Hepatocyte (in vitro differentiated cells): ENCODE measurements around the gene RAPGEF4. TPM values are rescaled to one million over a fixed set of nuclear protein-coding genes. Genes with fewer than 3 reads are reported as not detected.

Source experiments
- DNase-seq: peaks from one replicate; pipeline ENCODE4 v3.0.0-alpha.2; 2016; ENCODE audit warnings: low spot score
- H2AFZ ChIP-seq: fragments of 200-600 bp; sonication (generic); 2 replicates; pipeline ENCODE4 v1.6.0; 2016; ENCODE audit warnings: antibody characterized with exemption, mild to moderate bottlenecking
- H3K27ac ChIP-seq: fragments of 200-600 bp; sonication (generic); 2 replicates; pipeline ENCODE4 v1.5.1; 2016; ENCODE audit warnings: mild to moderate bottlenecking
- H3K27me3 ChIP-seq: fragments of 200-600 bp; sonication (generic); 2 replicates; pipeline ENCODE4 v1.6.1; 2016
- H3K36me3 ChIP-seq: fragments of 200-600 bp; sonication (generic); replicated peaks from 2 replicates; pipeline ENCODE4 v1.5.1; 2016; ENCODE audit warnings: low read depth; ENCODE audit not compliant: insufficient read depth
- H3K4me1 ChIP-seq: fragments of 200-600 bp; sonication (generic); 2 replicates; pipeline ENCODE4 v1.5.1; 2016; ENCODE audit warnings: mild to moderate bottlenecking, moderate library complexity; ENCODE audit not compliant: insufficient read depth
- H3K4me2 ChIP-seq: fragments of 200-600 bp; sonication (generic); 2 replicates; pipeline ENCODE4 v1.6.0; 2016
- H3K4me3 ChIP-seq: fragments of 200-600 bp; sonication (generic); 2 replicates; pipeline ENCODE4 v1.5.1; 2016; ENCODE audit warnings: mild to moderate bottlenecking
- H3K79me2 ChIP-seq: fragments of 200-600 bp; sonication (generic); 2 replicates; pipeline ENCODE4 v1.6.0; 2017; ENCODE audit warnings: mild to moderate bottlenecking
- H3K9me2 ChIP-seq: fragments of 200-600 bp; sonication (generic); replicated peaks from 2 replicates; pipeline ENCODE4 v1.6.0; 2017; ENCODE audit warnings: mild to moderate bottlenecking; ENCODE audit not compliant: insufficient read depth
- H3K9me3 ChIP-seq: fragments of 200-600 bp; sonication (generic); 2 replicates; pipeline ENCODE4 v1.5.1; 2016; ENCODE audit warnings: low read depth, mild to moderate bottlenecking
- H4K20me1 ChIP-seq: fragments of 200-600 bp; sonication (generic); 2 replicates; pipeline ENCODE4 v1.6.0; 2016; ENCODE audit warnings: mild to moderate bottlenecking; ENCODE audit not compliant: insufficient read depth, poor library complexity, severe bottlenecking
- EZH2 ChIP-seq: fragments of 200-600 bp; sonication (generic); IDR thresholded peaks from 2 replicates; pipeline ENCODE4 v1.6.1; 2016; ENCODE audit warnings: antibody characterized with exemption, mild to moderate bottlenecking, borderline replicate concordance
- EZH2phosphoT487 ChIP-seq: fragments of 200-600 bp; sonication (generic); IDR thresholded peaks from one replicate; pipeline ENCODE4 v1.6.1; 2018; ENCODE audit warnings: antibody characterized with exemption, mild to moderate bottlenecking, low read depth, moderate library complexity; ENCODE audit not compliant: unreplicated experiment, severe bottlenecking
- WGBS: methylation state at CpG from one replicate; pipeline ENCODE4 v1.1.6; 2016; ENCODE audit warnings: low lambda C conversion rate; ENCODE audit errors: missing lambda C conversion rate; 5-methylcytosine and 5-hydroxymethylcytosine counted together
- polyA plus RNA-seq: library from polyadenylated mRNA; unstranded; fragments of >200 nt; fragmentation: Nextera tagmentation; extraction: Ambion mirVana; gene quantifications from 2 replicates; pipeline ENCODE4 v1.2.1, GENCODE V29; 2016
- total RNA-seq: library from RNA; depleted of rRNA; stranded (reverse); fragments of >200 nt; gene quantifications from 2 replicates; pipeline ENCODE4 v1.2.3, GENCODE V29; 2014
- TF ChIP-seq, protein P1 (sequence below): fragments of 200-600 bp; sonication (generic); IDR thresholded peaks from 2 replicates; pipeline ENCODE4 v1.5.1; 2016; ENCODE audit warnings: antibody characterized with exemption, mild to moderate bottlenecking; ENCODE audit not compliant: poor library complexity

The RAPGEF4 gene
- total and polyA plus RNA-seq, 2 experiments from 2014 or later, result 1.9 to 2.0 TPM

DNA sequence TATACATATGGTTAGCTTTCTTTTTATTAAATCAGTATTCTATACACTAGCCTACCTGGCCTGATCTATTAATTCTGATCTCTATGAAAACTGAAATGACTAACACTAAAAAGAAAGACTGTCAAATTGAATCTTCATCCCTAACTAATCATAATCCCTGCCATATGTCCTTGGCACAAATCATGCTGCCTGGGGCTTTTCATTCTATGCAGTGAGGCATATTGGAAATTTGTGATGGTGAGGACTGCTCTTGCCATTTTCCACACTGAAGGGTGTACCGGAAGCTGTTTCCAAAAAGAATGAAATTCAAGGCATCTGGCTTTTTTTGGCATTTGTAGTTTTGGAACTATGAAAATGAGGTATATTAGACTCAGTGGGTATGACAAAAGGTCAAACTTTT, 39.7 kb downstream of the RAPGEF4 start:
- no peak overlapping the region for H3K4me3 ChIP-seq
- 100% methylated on average over 1 of the region's 1 CpG for WGBS
- no peaks in the 10 kb centered on the region for H3K9me2 ChIP-seq
- no peak overlapping the region for H3K4me2 ChIP-seq
- H3K27ac ChIP-seq, result no peak overlapping the region
- no peaks in the 10 kb centered on the region for H3K4me1 ChIP-seq
- no peak overlapping the region for H2AFZ ChIP-seq
- no peak for DNase-seq
- H4K20me1 ChIP-seq, result no peaks in the 10 kb centered on the region
- H3K27me3 ChIP-seq, result no peaks in the 10 kb centered on the region
- H3K79me2 ChIP-seq, result no peaks in the 10 kb centered on the region
- TF ChIP-seq EZH2phosphoT487 (no peak), EZH2 (no peak)
- TF ChIP-seq, protein P1, sequence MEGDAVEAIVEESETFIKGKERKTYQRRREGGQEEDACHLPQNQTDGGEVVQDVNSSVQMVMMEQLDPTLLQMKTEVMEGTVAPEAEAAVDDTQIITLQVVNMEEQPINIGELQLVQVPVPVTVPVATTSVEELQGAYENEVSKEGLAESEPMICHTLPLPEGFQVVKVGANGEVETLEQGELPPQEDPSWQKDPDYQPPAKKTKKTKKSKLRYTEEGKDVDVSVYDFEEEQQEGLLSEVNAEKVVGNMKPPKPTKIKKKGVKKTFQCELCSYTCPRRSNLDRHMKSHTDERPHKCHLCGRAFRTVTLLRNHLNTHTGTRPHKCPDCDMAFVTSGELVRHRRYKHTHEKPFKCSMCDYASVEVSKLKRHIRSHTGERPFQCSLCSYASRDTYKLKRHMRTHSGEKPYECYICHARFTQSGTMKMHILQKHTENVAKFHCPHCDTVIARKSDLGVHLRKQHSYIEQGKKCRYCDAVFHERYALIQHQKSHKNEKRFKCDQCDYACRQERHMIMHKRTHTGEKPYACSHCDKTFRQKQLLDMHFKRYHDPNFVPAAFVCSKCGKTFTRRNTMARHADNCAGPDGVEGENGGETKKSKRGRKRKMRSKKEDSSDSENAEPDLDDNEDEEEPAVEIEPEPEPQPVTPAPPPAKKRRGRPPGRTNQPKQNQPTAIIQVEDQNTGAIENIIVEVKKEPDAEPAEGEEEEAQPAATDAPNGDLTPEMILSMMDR, result no peak
- H3K36me3 ChIP-seq, result no peaks in the 10 kb centered on the region
- H3K9me3 ChIP-seq, result no peaks in the 10 kb centered on the region

DNA sequence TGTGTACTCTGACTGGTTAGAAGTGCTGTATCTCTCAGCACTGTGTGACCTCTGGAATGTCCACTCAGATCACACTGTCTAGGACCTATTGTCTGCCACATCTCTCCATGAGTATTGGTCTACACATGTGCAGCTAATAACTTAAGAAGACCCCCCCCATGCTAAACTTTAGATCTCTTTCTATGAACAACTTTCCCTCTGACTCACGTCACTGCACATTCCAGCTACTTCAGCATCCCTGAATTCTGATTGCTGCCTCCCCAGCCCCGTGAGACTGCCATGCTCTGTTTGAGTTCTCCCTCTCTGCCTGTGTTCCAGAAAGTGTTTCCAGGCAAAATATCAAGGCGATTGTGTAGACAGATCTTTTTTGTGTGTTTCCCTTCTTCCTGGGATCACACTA, 41.8 kb downstream of the RAPGEF4 start:
- Histone ChIP-seq H4K20me1 (no peaks in the 10 kb centered on the region), H3K4me2 (no peak overlapping the region), H2AFZ (no peak overlapping the region), H3K9me3 (no peaks in the 10 kb centered on the region), H3K27ac (no peak overlapping the region), H3K27me3 (no peaks in the 10 kb centered on the region), H3K36me3 (no peaks in the 10 kb centered on the region), H3K4me3 (no peak overlapping the region), H3K9me2 (no peaks in the 10 kb centered on the region), H3K79me2 (no peaks in the 10 kb centered on the region), H3K4me1 (no peaks in the 10 kb centered on the region)
- WGBS, result 86% methylated on average over 3 of the region's 3 CpGs
- TF ChIP-seq, protein P1, result no peak
- TF ChIP-seq EZH2phosphoT487, result no peak
- TF ChIP-seq EZH2, result no peak
- DNase-seq, result no peak

- 82% methylated on average over 6 of the region's 6 CpGs for WGBS
- no peak overlapping the region for H2AFZ ChIP-seq
- H3K36me3 ChIP-seq, result no peaks in the 10 kb centered on the region
- H3K9me3 ChIP-seq, result no peaks in the 10 kb centered on the region
- H3K79me2 ChIP-seq, result no peaks in the 10 kb centered on the region
- H3K27me3 ChIP-seq, result no peaks in the 10 kb centered on the region
- DNase-seq, result no peak
- H4K20me1 ChIP-seq, result no peaks in the 10 kb centered on the region
- H3K4me2 ChIP-seq, result no peak overlapping the region
- TF ChIP-seq, protein P1, result no peak
- TF ChIP-seq EZH2 (no peak), EZH2phosphoT487 (no peak)
- H3K27ac ChIP-seq, result no peak overlapping the region
- no peaks in the 10 kb centered on the region for H3K9me2 ChIP-seq
- no peak overlapping the region for H3K4me3 ChIP-seq
- no peaks in the 10 kb centered on the region for H3K4me1 ChIP-seq
These were observed 47.0 kb downstream of the RAPGEF4 start for GRCh38 chr2:172782506-172783164.
